ENCODE data around the gene PLK2. TPM values are rescaled to one million over a fixed set of nuclear protein-coding genes. Genes with fewer than 3 reads are reported as not detected.
A peak's percentile ranks its signal among the peaks of the same experiment; 100 is the strongest.

The PLK2 gene
- total and polyA plus RNA-seq, 2 donors (not counting 3 experiments of a cell fraction or from before 2014, with no cell fraction given): 199 to 250 TPM

DNA sequence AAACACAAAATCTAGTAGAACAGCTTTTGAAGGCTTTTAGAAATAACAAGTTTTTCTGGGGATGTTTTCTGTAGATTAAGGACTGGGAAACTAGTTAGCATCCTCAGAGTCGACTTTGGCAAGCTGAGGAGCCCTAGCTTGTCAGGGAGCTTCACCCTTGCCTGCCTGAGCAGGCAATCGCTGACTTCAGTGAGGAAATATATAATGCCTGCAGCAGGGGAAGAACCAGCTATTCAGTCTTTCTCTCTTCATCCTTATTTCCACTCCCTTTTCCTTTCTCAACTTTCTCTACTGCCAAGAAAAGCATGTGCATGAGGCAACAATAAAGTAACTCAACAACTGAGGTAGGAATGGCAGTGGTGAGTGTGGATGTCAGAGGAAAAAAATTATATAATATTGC is 54.7 kb downstream of the PLK2 start:
- H3K4me1 ChIP-seq (ENCODE audit: control insufficient read depth, extremely low read depth, insufficient read depth, low read length): peaks cover 3% of the 10 kb centered on the region
- no peaks in the 10 kb centered on the region for H3K79me2 ChIP-seq (ENCODE audit: control insufficient read depth, insufficient read depth, low read length)
- H4K20me1 ChIP-seq (replicated peaks; ENCODE audit: control insufficient read depth, extremely low read depth, insufficient read depth, low read length): no peaks in the 10 kb centered on the region
- intact Hi-C loops (cut with micrococcal nuclease): no loop called here
- no peak overlapping the region for H3K27ac ChIP-seq (ENCODE audit: insufficient read depth, low read depth, low read length)
- dilution Hi-C loops (cut with MboI; ENCODE audit: extremely low pct_ligation_motif_present, low sequenced_read_pairs): no loop called here
- DNase-seq (ENCODE audit: low read depth, low spot score) (no peak), FAIRE-seq (no peak)
- no peak overlapping the region for H3K4me3 ChIP-seq (replicated peaks in 1 of 3; ENCODE audit: insufficient read depth in 1 of 3, low read depth in 1 of 3, low read length in 3 of 3)
- no TSS peak for BruUV-seq (replicated peaks)
- H3K36me3 ChIP-seq (ENCODE audit: control insufficient read depth in 2 of 2, extremely low read depth in 1 of 2, insufficient read depth in 2 of 2, low read length in 2 of 2): no peaks in the 10 kb centered on the region
- CTCF ChIA-PET: interaction anchor here (2.1 kb wide), 1 partner anchor 10 kb away, joined by 6 read pairs; no protein-coding TSS in a partner anchor
- no peaks in the 10 kb centered on the region for H3K9me3 ChIP-seq (replicated peaks; ENCODE audit: control insufficient read depth, insufficient read depth, low read length)
- no peak for TF ChIP-seq POLR2AphosphoS5 (IDR thresholded peaks at IDR 0.05; ENCODE audit: insufficient read depth, low read depth, low read length)
- TF ChIP-seq FOS (IDR thresholded peaks at IDR 0.05; ENCODE audit: borderline replicate concordance, insufficient read depth, low read length): no peak
- no peak for TF ChIP-seq MAX (IDR thresholded peaks at IDR 0.05; ENCODE audit: insufficient read depth, insufficient read length)
- TF ChIP-seq JUN (IDR thresholded peaks at IDR 0.05; ENCODE audit: borderline replicate concordance, insufficient read depth, insufficient read length, low read depth): no peak
- TF ChIP-seq, protein P1, sequence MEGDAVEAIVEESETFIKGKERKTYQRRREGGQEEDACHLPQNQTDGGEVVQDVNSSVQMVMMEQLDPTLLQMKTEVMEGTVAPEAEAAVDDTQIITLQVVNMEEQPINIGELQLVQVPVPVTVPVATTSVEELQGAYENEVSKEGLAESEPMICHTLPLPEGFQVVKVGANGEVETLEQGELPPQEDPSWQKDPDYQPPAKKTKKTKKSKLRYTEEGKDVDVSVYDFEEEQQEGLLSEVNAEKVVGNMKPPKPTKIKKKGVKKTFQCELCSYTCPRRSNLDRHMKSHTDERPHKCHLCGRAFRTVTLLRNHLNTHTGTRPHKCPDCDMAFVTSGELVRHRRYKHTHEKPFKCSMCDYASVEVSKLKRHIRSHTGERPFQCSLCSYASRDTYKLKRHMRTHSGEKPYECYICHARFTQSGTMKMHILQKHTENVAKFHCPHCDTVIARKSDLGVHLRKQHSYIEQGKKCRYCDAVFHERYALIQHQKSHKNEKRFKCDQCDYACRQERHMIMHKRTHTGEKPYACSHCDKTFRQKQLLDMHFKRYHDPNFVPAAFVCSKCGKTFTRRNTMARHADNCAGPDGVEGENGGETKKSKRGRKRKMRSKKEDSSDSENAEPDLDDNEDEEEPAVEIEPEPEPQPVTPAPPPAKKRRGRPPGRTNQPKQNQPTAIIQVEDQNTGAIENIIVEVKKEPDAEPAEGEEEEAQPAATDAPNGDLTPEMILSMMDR (IDR thresholded peaks at IDR 0.05; ENCODE audit: extremely low read depth in 1 of 2, insufficient read depth in 1 of 2, low read depth in 1 of 2, low read length in 2 of 2): no peak
- TF ChIP-seq POLR2A (IDR thresholded peaks at IDR 0.05; ENCODE audit: low read depth, low read length): no peak
- TF ChIP-seq GATA2 (IDR thresholded peaks at IDR 0.05; ENCODE audit: insufficient read depth, insufficient read length, low read depth, low read length): no peak
- no peak for TF ChIP-seq EZH2 (IDR thresholded peaks at IDR 0.05; ENCODE audit: borderline replicate concordance, low read depth, low read length, severe bottlenecking)
- no peak for TF ChIP-seq MYC (IDR thresholded peaks at IDR 0.05; ENCODE audit: low read depth, low read length)
- POLR2A ChIA-PET: no interaction called here
- no peaks in the 10 kb centered on the region for H3K27me3 ChIP-seq (ENCODE audit: control insufficient read depth in 2 of 2, insufficient read depth in 2 of 2, low read length in 2 of 2)
- no peak overlapping the region for H3K4me2 ChIP-seq (ENCODE audit: insufficient read depth, low read length)
- no peaks in the 10 kb centered on the region for H3K9me1 ChIP-seq (replicated peaks; ENCODE audit: control insufficient read depth, extremely low read depth, insufficient read depth, low read length)
- peak overlapping the region; percentile 28 for H2AFZ ChIP-seq (ENCODE audit: low read depth, low read length)
- H3K9ac ChIP-seq (replicated peaks; ENCODE audit: extremely low read depth, insufficient read depth, low read length): no peak overlapping the region

Data from endothelial cell of umbilical vein (primary cell).